Endothelial cell of umbilical vein (primary cell): ENCODE measurements around the gene RASL11A. TPM values are rescaled to one million over a fixed set of nuclear protein-coding genes. Genes with fewer than 3 reads are reported as not detected.

Experiments used
- BruUV-seq: library from RNA; stranded (reverse); fragments of 400-500 nt; replicated peaks from 2 replicates; lab custom pipeline; 2021; lab: Mats Ljungman, UMichigan
- CTCF ChIA-PET: fragments of 300-600, 350-600 bp; sonication (Branson Sonifier 250); formaldehyde crosslinking; loops from one replicate; lab custom pipeline; 2021; ENCODE audit warnings: antibody characterized with exemption, inconsistent platforms; lab: Charles Lee
- POLR2A ChIA-PET: fragments of 300-600, 350-600 bp; sonication (Branson Sonifier 250); formaldehyde crosslinking; loops from one replicate; lab custom pipeline; 2021; ENCODE audit warnings: antibody characterized with exemption, inconsistent platforms; lab: Charles Lee
- DNase-seq: peaks from one replicate; pipeline ENCODE4 v3.0.0-alpha.2; 2011; ENCODE audit warnings: low read depth, low spot score
- FAIRE-seq: peaks from 2 replicates; lab custom pipeline; 2011; peaks lifted over from hg19 to GRCh38; lab: Jason Lieb, UNC
- H2AFZ ChIP-seq: 2 replicates; pipeline ENCODE4 v1.6.0; 2012; ENCODE audit warnings: low read depth, low read length, control low read depth, inconsistent platforms
- H3K27ac ChIP-seq: 2 replicates; pipeline ENCODE4 v1.5.1; 2011; ENCODE audit warnings: low read depth, mild to moderate bottlenecking, control low read depth, low read length, moderate library complexity; ENCODE audit not compliant: insufficient read depth
- H3K27me3 ChIP-seq, 2 experiments: 2 replicates each; pipeline versions ENCODE4 v1.6.0 to v1.6.1; 2011; ENCODE audit warnings: low read length in 2 of 2, mixed read lengths in 1 of 2; ENCODE audit not compliant: control insufficient read depth in 2 of 2, insufficient read depth in 2 of 2
- H3K36me3 ChIP-seq, 2 experiments: 2 replicates in 1 of 2; 3 replicates in 1 of 2; pipeline ENCODE4 v1.5.1; 2011; ENCODE audit warnings: low read length in 2 of 2, mild to moderate bottlenecking in 1 of 2, moderate library complexity in 1 of 2; ENCODE audit not compliant: control insufficient read depth in 2 of 2, insufficient read depth in 2 of 2; ENCODE audit errors: extremely low read depth in 1 of 2
- H3K4me1 ChIP-seq: 3 replicates; pipeline ENCODE4 v1.5.1; 2011; ENCODE audit warnings: mild to moderate bottlenecking, low read length; ENCODE audit not compliant: control insufficient read depth, insufficient read depth; ENCODE audit errors: extremely low read depth
- H3K4me2 ChIP-seq: 2 replicates; pipeline ENCODE4 v1.6.1; 2011; ENCODE audit warnings: low read length, control low read depth, mixed read lengths; ENCODE audit not compliant: insufficient read depth
- H3K4me3 ChIP-seq, 3 experiments: fragments of 200-600 bp in 1 of 3; sonication (generic), shearing (Covaris generic) in 1 of 3; replicated peaks in 1 of 3; 2 replicates each; pipeline ENCODE4 v1.5.1; 2011 to 2016; ENCODE audit warnings: control low read depth in 3 of 3, low read length in 3 of 3, mild to moderate bottlenecking in 2 of 3, inconsistent platforms in 1 of 3, low read depth in 1 of 3, moderate library complexity in 1 of 3; ENCODE audit not compliant: insufficient read depth in 1 of 3
- H3K79me2 ChIP-seq: 2 replicates; pipeline ENCODE4 v1.6.0; 2012; ENCODE audit warnings: low read length, inconsistent platforms; ENCODE audit not compliant: control insufficient read depth, insufficient read depth
- H3K9ac ChIP-seq: replicated peaks from 2 replicates; pipeline ENCODE3; 2011; ENCODE audit warnings: low read length, control low read depth; ENCODE audit not compliant: insufficient read depth; ENCODE audit errors: extremely low read depth
- H3K9me1 ChIP-seq: replicated peaks from 3 replicates; pipeline ENCODE4 v1.6.0; 2011; ENCODE audit warnings: mild to moderate bottlenecking, low read length; ENCODE audit not compliant: control insufficient read depth, insufficient read depth; ENCODE audit errors: extremely low read depth
- H3K9me3 ChIP-seq: replicated peaks from 2 replicates; pipeline ENCODE4 v1.5.1; 2012; ENCODE audit warnings: low read length, inconsistent platforms; ENCODE audit not compliant: control insufficient read depth, insufficient read depth
- H4K20me1 ChIP-seq: replicated peaks from 2 replicates; pipeline ENCODE3; 2011; ENCODE audit warnings: mild to moderate bottlenecking, low read length; ENCODE audit not compliant: control insufficient read depth, insufficient read depth; ENCODE audit errors: extremely low read depth
- CTCF ChIP-seq, 2 donors: IDR thresholded peaks; 1 replicate in 1 of 2; 2 replicates in 1 of 2; pipeline ENCODE4 v1.5.1; 2011; ENCODE audit warnings: low read length in 2 of 2, mild to moderate bottlenecking in 2 of 2, moderate library complexity in 2 of 2, control low read depth in 1 of 2, inconsistent platforms in 1 of 2, low read depth in 1 of 2; ENCODE audit not compliant: insufficient read depth in 1 of 2; ENCODE audit errors: extremely low read depth in 1 of 2
- EZH2 ChIP-seq: IDR thresholded peaks from 2 replicates; pipeline ENCODE4 v1.6.1; 2012; ENCODE audit warnings: borderline replicate concordance, low read depth, mild to moderate bottlenecking, moderate library complexity, low read length, inconsistent platforms; ENCODE audit not compliant: severe bottlenecking
- FOS ChIP-seq: IDR thresholded peaks from 2 replicates; pipeline ENCODE4 v1.6.1; 2011; ENCODE audit warnings: mild to moderate bottlenecking, low read length, moderate library complexity, borderline replicate concordance; ENCODE audit not compliant: insufficient read depth
- GATA2 ChIP-seq: IDR thresholded peaks from 2 replicates; pipeline ENCODE4 v1.7.0; 2011; ENCODE audit warnings: low read depth, mild to moderate bottlenecking, moderate library complexity, mixed read lengths, low read length; ENCODE audit not compliant: insufficient read length, insufficient read depth
- JUN ChIP-seq: IDR thresholded peaks from 2 replicates; pipeline ENCODE4 v1.6.1; 2011; ENCODE audit warnings: borderline replicate concordance, low read depth; ENCODE audit not compliant: insufficient read length, insufficient read depth
- MAX ChIP-seq: IDR thresholded peaks from 2 replicates; pipeline ENCODE4 v1.6.1; 2011; ENCODE audit not compliant: insufficient read depth, insufficient read length
- MYC ChIP-seq: IDR thresholded peaks from one replicate; pipeline ENCODE4 v1.6.1; 2011; ENCODE audit warnings: mild to moderate bottlenecking, low read depth, low read length
- POLR2A ChIP-seq: IDR thresholded peaks from 2 replicates; pipeline ENCODE4 v1.6.1; 2012; ENCODE audit warnings: low read depth, mild to moderate bottlenecking, control low read depth, low read length
- POLR2AphosphoS5 ChIP-seq: IDR thresholded peaks from 2 replicates; pipeline ENCODE4 v1.6.1; 2012; ENCODE audit warnings: low read depth, mild to moderate bottlenecking, control low read depth, low read length, moderate library complexity; ENCODE audit not compliant: insufficient read depth
- dilution Hi-C: fragments of 300-500 bp; cut with MboI; formaldehyde crosslinking; loops from one replicate; pipeline ENCODE4 v1.15.0; 2019; ENCODE audit warnings: low sequenced_read_pairs; ENCODE audit not compliant: extremely low pct_ligation_motif_present
- intact Hi-C: fragments of 100-400 bp; cut with micrococcal nuclease; formaldehyde crosslinking; loops from one replicate; pipeline ENCODE4 v1.10.0; 2022
- polyA plus RNA-seq, 4 experiments: library from polyadenylated mRNA; depleted of rRNA in 3 of 4; stranded (reverse) in 3 of 4; unstranded in 1 of 4; fragments of >200 nt; gene quantifications; 2 replicates each; pipeline versions ENCODE4 v1.2.1 to v1.2.3, GENCODE V29; 2011 to 2012; ENCODE audit warnings: missing spikeins in 1 of 4
- total RNA-seq: library from RNA; stranded (reverse); gene quantifications from 2 replicates; pipeline ENCODE4 v1.2.3, GENCODE V29; 2021

RASL11A gene
- total and polyA plus RNA-seq, 2 donors (not counting 3 experiments of a cell fraction or from before 2014, with no cell fraction given) = 1.2 to 1.3 TPM

- Histone ChIP-seq H3K4me2 (no peak overlapping the region), H3K9me1 (no peaks in the 10 kb centered on the region), H3K4me1 (peaks cover 12% of the 10 kb centered on the region), H3K27ac (no peak overlapping the region), H3K4me3 (no peak overlapping the region), H3K9ac (no peak overlapping the region), H3K36me3 (peaks cover 0 to 7% of the 10 kb centered on the region in 2 experiments), H3K27me3 (no peaks in the 10 kb centered on the region), H2AFZ (no peak overlapping the region), H3K9me3 (no peaks in the 10 kb centered on the region), H3K79me2 (peaks cover 2% of the 10 kb centered on the region), H4K20me1 (peaks cover 6% of the 10 kb centered on the region)
- ChIA-PET CTCF (no interaction called here), POLR2A (no interaction called here)
- TF ChIP-seq MAX = no peak
- TF ChIP-seq JUN = no peak
- no peak for TF ChIP-seq GATA2
- TF ChIP-seq POLR2A = no peak
- no peak for TF ChIP-seq POLR2AphosphoS5
- TF ChIP-seq EZH2 = no peak
- TF ChIP-seq FOS = no peak
- TF ChIP-seq MYC = no peak
- DNase-seq (no peak), FAIRE-seq (no peak)
- intact Hi-C loops = no loop called here
- BruUV-seq = no TSS peak
- dilution Hi-C loops = no loop called here
Observed at GRCh38 chr13:27263438-27263837, 7.2 kb upstream of the RASL11A start.

- TF ChIP-seq POLR2A = no peak
- no peak for TF ChIP-seq POLR2AphosphoS5
- no peak for TF ChIP-seq JUN
- no peak for TF ChIP-seq MYC
- TF ChIP-seq FOS = no peak
- TF ChIP-seq MAX = no peak
- no peak for TF ChIP-seq CTCF (IDR thresholded peaks at IDR 0.05; ENCODE audit: extremely low read depth in 1 of 2, insufficient read depth in 1 of 2, low read depth in 1 of 2, low read length in 2 of 2)
- TF ChIP-seq EZH2 = no peak
- TF ChIP-seq GATA2 = no peak
- CTCF ChIA-PET = no interaction called here
Observed at GRCh38 chr13:27264181-27264580, 6.4 kb upstream of the RASL11A start.

More at GRCh38 chr13:27264181-27264580, 6.4 kb upstream of the RASL11A start:
- H3K9ac ChIP-seq = no peak overlapping the region
- no peak overlapping the region for H2AFZ ChIP-seq
- POLR2A ChIA-PET = no interaction called here
- FAIRE-seq (no peak), DNase-seq (no peak)
- intact Hi-C loops (no loop called here), dilution Hi-C loops (no loop called here)
- no peak overlapping the region for H3K27ac ChIP-seq
- no peaks in the 10 kb centered on the region for H3K9me3 ChIP-seq
- no peaks in the 10 kb centered on the region for H3K79me2 ChIP-seq
- no peaks in the 10 kb centered on the region for H3K9me1 ChIP-seq
- no TSS peak for BruUV-seq
- H3K4me2 ChIP-seq = no peak overlapping the region
- peaks cover 0 to under 1% of the 10 kb centered on the region in 2 experiments for H3K36me3 ChIP-seq
- H3K27me3 ChIP-seq = no peaks in the 10 kb centered on the region
- no peak overlapping the region for H3K4me3 ChIP-seq
- peaks cover 2% of the 10 kb centered on the region for H4K20me1 ChIP-seq
- peaks cover 9% of the 10 kb centered on the region for H3K4me1 ChIP-seq
